HepG2 (cell line): ENCODE measurements around the gene MAMDC2.

Experiments used
- AFF4 ChIP-seq: sonication (generic); formaldehyde crosslinking; IDR thresholded peaks from 2 replicates; pipeline ENCODE4 v1.4.0; 2020; ENCODE audit warnings: missing genetic modification reagents
- EP300 ChIP-seq, 3 experiments: sonication (generic) in 1 of 3; formaldehyde crosslinking in 1 of 3; IDR thresholded peaks; 2 replicates each; pipeline versions ENCODE4 v1.5.1 to v1.6.1; 2011 to 2020; ENCODE audit warnings: low read depth in 2 of 3, low read length in 2 of 3, borderline replicate concordance in 1 of 3, improper control_type of control experiment in 1 of 3, mild to moderate bottlenecking in 1 of 3, missing genetic modification reagents in 1 of 3, moderate library complexity in 1 of 3
- JUNB ChIP-seq: sonication (generic); formaldehyde crosslinking; IDR thresholded peaks from 2 replicates; pipeline ENCODE4 v1.8.0; 2022; ENCODE audit warnings: missing genetic modification reagents, mild to moderate bottlenecking, borderline replicate concordance
- MED13 ChIP-seq: sonication (generic); formaldehyde crosslinking; IDR thresholded peaks from 2 replicates; pipeline ENCODE4 v1.5.0; 2020; ENCODE audit warnings: missing genetic modification reagents
- NKX3-1 ChIP-seq: sonication (generic); formaldehyde crosslinking; IDR thresholded peaks from 2 replicates; pipeline ENCODE4 v1.5.0; 2020; ENCODE audit warnings: missing genetic modification reagents
- POGZ ChIP-seq: sonication (generic); formaldehyde crosslinking; IDR thresholded peaks from 2 replicates; pipeline ENCODE4 v1.4.0; 2020; ENCODE audit warnings: mild to moderate bottlenecking, missing genetic modification reagents
- POLR2AphosphoS5 ChIP-seq: IDR thresholded peaks from 2 replicates; pipeline ENCODE4 v1.6.1; 2012; ENCODE audit warnings: low read depth, low read length
- POLR2G ChIP-seq: fragments of 200-400 bp; formaldehyde crosslinking; IDR thresholded peaks from 2 replicates; pipeline ENCODE4 v1.6.1; 2018; ENCODE audit warnings: mild to moderate bottlenecking, low read depth, low read length, moderate library complexity
- SNRNP70 ChIP-seq: fragments of 200-400 bp; formaldehyde crosslinking; IDR thresholded peaks from 2 replicates; pipeline ENCODE4 v1.6.1; 2017; ENCODE audit warnings: mild to moderate bottlenecking, low read depth, low read length, moderate library complexity
- ZNF407 ChIP-seq: sonication (generic); formaldehyde crosslinking; IDR thresholded peaks from one replicate; pipeline ENCODE4 v1.5.1; 2020; ENCODE audit warnings: mild to moderate bottlenecking, missing genetic modification reagents; ENCODE audit errors: not compliant biosample characterization
- TF ChIP-seq, protein P1 (sequence below): sonication (generic); formaldehyde crosslinking; IDR thresholded peaks from 2 replicates; pipeline ENCODE4 v1.5.0; 2020; ENCODE audit warnings: mild to moderate bottlenecking, missing genetic modification reagents, moderate library complexity
- TF ChIP-seq, protein P2 (sequence below), 2 experiments: fragments of 450-650 bp in 1 of 2; sonication (generic) in 1 of 2; formaldehyde crosslinking; IDR thresholded peaks; 2 replicates each; pipeline versions ENCODE4 v1.5.0 to v1.8.0; 2020 to 2022; ENCODE audit warnings: mild to moderate bottlenecking in 1 of 2, missing genetic modification reagents in 1 of 2

GRCh38 chr9:70131296-70131695 is 87.6 kb downstream of the MAMDC2 start:
- TF ChIP-seq, protein P1, sequence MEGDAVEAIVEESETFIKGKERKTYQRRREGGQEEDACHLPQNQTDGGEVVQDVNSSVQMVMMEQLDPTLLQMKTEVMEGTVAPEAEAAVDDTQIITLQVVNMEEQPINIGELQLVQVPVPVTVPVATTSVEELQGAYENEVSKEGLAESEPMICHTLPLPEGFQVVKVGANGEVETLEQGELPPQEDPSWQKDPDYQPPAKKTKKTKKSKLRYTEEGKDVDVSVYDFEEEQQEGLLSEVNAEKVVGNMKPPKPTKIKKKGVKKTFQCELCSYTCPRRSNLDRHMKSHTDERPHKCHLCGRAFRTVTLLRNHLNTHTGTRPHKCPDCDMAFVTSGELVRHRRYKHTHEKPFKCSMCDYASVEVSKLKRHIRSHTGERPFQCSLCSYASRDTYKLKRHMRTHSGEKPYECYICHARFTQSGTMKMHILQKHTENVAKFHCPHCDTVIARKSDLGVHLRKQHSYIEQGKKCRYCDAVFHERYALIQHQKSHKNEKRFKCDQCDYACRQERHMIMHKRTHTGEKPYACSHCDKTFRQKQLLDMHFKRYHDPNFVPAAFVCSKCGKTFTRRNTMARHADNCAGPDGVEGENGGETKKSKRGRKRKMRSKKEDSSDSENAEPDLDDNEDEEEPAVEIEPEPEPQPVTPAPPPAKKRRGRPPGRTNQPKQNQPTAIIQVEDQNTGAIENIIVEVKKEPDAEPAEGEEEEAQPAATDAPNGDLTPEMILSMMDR (CRISPR knock-in tag): no peak
- TF ChIP-seq POLR2AphosphoS5: no peak
- no peak for TF ChIP-seq JUNB (CRISPR knock-in tag)
- no peak for TF ChIP-seq EP300 (IDR thresholded peaks at IDR 0.05; ENCODE audit: low read depth in 2 of 2, low read length in 2 of 2)
- TF ChIP-seq EP300 (CRISPR knock-in tag; IDR thresholded peaks at IDR 0.05; ENCODE audit: borderline replicate concordance): no peak
- no peak for TF ChIP-seq ZNF407 (CRISPR knock-in tag)
- TF ChIP-seq, protein P2, sequence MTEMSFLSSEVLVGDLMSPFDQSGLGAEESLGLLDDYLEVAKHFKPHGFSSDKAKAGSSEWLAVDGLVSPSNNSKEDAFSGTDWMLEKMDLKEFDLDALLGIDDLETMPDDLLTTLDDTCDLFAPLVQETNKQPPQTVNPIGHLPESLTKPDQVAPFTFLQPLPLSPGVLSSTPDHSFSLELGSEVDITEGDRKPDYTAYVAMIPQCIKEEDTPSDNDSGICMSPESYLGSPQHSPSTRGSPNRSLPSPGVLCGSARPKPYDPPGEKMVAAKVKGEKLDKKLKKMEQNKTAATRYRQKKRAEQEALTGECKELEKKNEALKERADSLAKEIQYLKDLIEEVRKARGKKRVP (CRISPR knock-in tag; IDR thresholded peaks at IDR 0.05): no peak
- TF ChIP-seq MED13 (CRISPR knock-in tag): no peak
- no peak for TF ChIP-seq NKX3-1 (CRISPR knock-in tag)
- TF ChIP-seq POGZ: no peak
- TF ChIP-seq SNRNP70: no peak
- TF ChIP-seq POLR2G: no peak
- no peak for TF ChIP-seq AFF4 (CRISPR knock-in tag)
